B cell (primary cell): ENCODE data around the gene GPR156. TPM values are rescaled to one million over a fixed set of nuclear protein-coding genes. Genes with fewer than 3 reads are reported as not detected.
A peak's percentile ranks its signal among the peaks of the same experiment; 100 is the strongest.

ENCODE experiments used
- ATAC-seq: fragments of 200-7000 bp; cut with Tn5 transposase; one replicate; pipeline ENCODE4 v1.10.0; 2021; ENCODE audit warnings: low read depth, mild to moderate bottlenecking, moderate number of reproducible peaks, moderate library complexity
- CTCF ChIA-PET: fragments of 350-600 bp; sonication (Branson Sonifier 250); formaldehyde crosslinking; loops from one replicate; lab custom pipeline; 2021; ENCODE audit warnings: antibody characterized with exemption, inconsistent platforms; lab: Charles Lee
- POLR2A ChIA-PET: fragments of 350-600 bp; sonication (Branson Sonifier 250); formaldehyde crosslinking; loops from one replicate; lab custom pipeline; 2021; ENCODE audit warnings: antibody characterized with exemption; lab: Charles Lee
- DNase-seq: peaks from one replicate; pipeline ENCODE4 v3.0.0; 2013
- H2AFZ ChIP-seq: 2 replicates; pipeline ENCODE4 v1.6.1; 2012; ENCODE audit warnings: mild to moderate bottlenecking, low read depth, low read length; ENCODE audit not compliant: insufficient read depth, poor library complexity, severe bottlenecking
- H3K27ac ChIP-seq, 2 donors: 1 replicate in 1 of 2; 2 replicates in 1 of 2; pipeline ENCODE4 v1.5.1; 2012 to 2013; ENCODE audit warnings: low read length in 2 of 2, mild to moderate bottlenecking in 2 of 2, moderate library complexity in 1 of 2
- H3K27me3 ChIP-seq, 4 experiments: fragments of 200-600 bp in 1 of 4; sonication (generic) in 1 of 4; replicated peaks in 1 of 4; 1 replicate in 2 of 4; 2 replicates in 2 of 4; pipeline versions ENCODE4 v1.6.1 to v1.7.0; 2013 to 2016; ENCODE audit warnings: low read length in 3 of 4, mild to moderate bottlenecking in 2 of 4, mixed read lengths in 1 of 4, moderate library complexity in 1 of 4; ENCODE audit not compliant: insufficient read depth in 4 of 4, control insufficient read depth in 3 of 4; ENCODE audit errors: control extremely low read depth in 1 of 4
- H3K36me3 ChIP-seq, 2 experiments: replicated peaks in 1 of 2; 1 replicate in 1 of 2; 2 replicates in 1 of 2; pipeline versions ENCODE4 v1.6.1 to v1.7.1; 2013; ENCODE audit warnings: low read length in 1 of 2; ENCODE audit not compliant: insufficient read depth in 2 of 2, control insufficient read depth in 1 of 2; ENCODE audit errors: control extremely low read depth in 1 of 2, extremely low read depth in 1 of 2
- H3K4me1 ChIP-seq, 2 donors: fragments of 200-600 bp in 1 of 2; sonication (generic) in 1 of 2; 1 replicate in 1 of 2; 2 replicates in 1 of 2; pipeline versions ENCODE4 v1.5.1 to v1.6.1; 2013 to 2017; ENCODE audit warnings: low read length in 2 of 2; ENCODE audit not compliant: control insufficient read depth in 2 of 2, insufficient read depth in 2 of 2
- H3K4me2 ChIP-seq: replicated peaks from 2 replicates; pipeline ENCODE3; 2012; ENCODE audit warnings: mild to moderate bottlenecking, low read depth, low read length; ENCODE audit not compliant: poor library complexity, severe bottlenecking
- H3K4me3 ChIP-seq, 5 experiments: fragments of 200-600 bp in 1 of 5; sonication (generic) in 1 of 5; 1 replicate in 3 of 5; 2 replicates in 2 of 5; pipeline versions ENCODE4 v1.5.1 to v1.7.0; 2011 to 2016; ENCODE audit warnings: low read length in 4 of 5, mild to moderate bottlenecking in 4 of 5, low read depth in 2 of 5, control low read depth in 1 of 5, moderate library complexity in 1 of 5; ENCODE audit not compliant: insufficient read depth in 1 of 5; ENCODE audit errors: control extremely low read depth in 1 of 5, extremely low read depth in 1 of 5
- H3K79me2 ChIP-seq: fragments of 200-600 bp; sonication (generic); one replicate; pipeline ENCODE4 v1.6.0; 2016; ENCODE audit warnings: low read length; ENCODE audit not compliant: control insufficient read depth, insufficient read depth
- H3K9ac ChIP-seq: fragments of 200-600 bp; sonication (generic); 2 replicates; pipeline ENCODE4 v1.6.1; 2017; ENCODE audit warnings: mild to moderate bottlenecking, low read length, moderate library complexity
- H3K9me3 ChIP-seq, 3 donors: one replicate each; pipeline versions ENCODE4 v1.6.1 to v1.7.1; 2013; ENCODE audit warnings: low read length in 2 of 3; ENCODE audit not compliant: control insufficient read depth in 2 of 3, insufficient read depth in 1 of 3; ENCODE audit errors: control extremely low read depth in 1 of 3
- H4K20me1 ChIP-seq: 2 replicates; pipeline ENCODE4 v1.6.0; 2012; ENCODE audit warnings: mild to moderate bottlenecking, low read length; ENCODE audit not compliant: insufficient read depth, control insufficient read depth, poor library complexity, severe bottlenecking
- H3K27ac Mint-ChIP-seq: one replicate; pipeline ENCODE4 v1.8.0; 2021; ENCODE audit warnings: mixed read lengths
- H3K27me3 Mint-ChIP-seq: one replicate; pipeline ENCODE4 v1.8.0; 2021; ENCODE audit warnings: mixed read lengths
- H3K4me1 Mint-ChIP-seq: one replicate; pipeline ENCODE4 v1.8.0; 2021; ENCODE audit warnings: mixed read lengths
- H3K4me3 Mint-ChIP-seq: one replicate; pipeline ENCODE4 v1.8.0; 2021; ENCODE audit warnings: mixed read lengths
- H3K9me3 Mint-ChIP-seq: one replicate; pipeline ENCODE4 v1.8.0; 2022; ENCODE audit warnings: mixed read lengths; ENCODE audit not compliant: insufficient read depth
- CTCF ChIP-seq: fragments of 200-600 bp; IDR thresholded peaks from one replicate; pipeline ENCODE4 v1.8.0; 2022; ENCODE audit warnings: antibody characterized with exemption, mild to moderate bottlenecking
- EZH2 ChIP-seq: IDR thresholded peaks from 2 replicates; pipeline ENCODE4 v1.6.1; 2012; ENCODE audit warnings: borderline replicate concordance, low read depth, mild to moderate bottlenecking, moderate library complexity, low read length; ENCODE audit not compliant: insufficient read depth, poor library complexity, severe bottlenecking
- WGBS: methylation state at CpG from one replicate; pipeline ENCODE4 v1.1.5; 2013; ENCODE audit warnings: missing lambda C conversion rate; ENCODE audit not compliant: insufficient coverage; 5-methylcytosine and 5-hydroxymethylcytosine counted together
- intact Hi-C: fragments of 100-400 bp; cut with micrococcal nuclease; formaldehyde crosslinking; loops from one replicate; pipeline ENCODE4 v1.10.0; 2022
- polyA plus RNA-seq: library from polyadenylated mRNA; depleted of rRNA; stranded (reverse); fragments of >200 nt; gene quantifications from 2 replicates; pipeline ENCODE4 v1.2.3, GENCODE V29; 2012
- total RNA-seq, 2 donors: library from RNA; stranded (reverse); fragments of 120-200 nt in 1 of 2; gene quantifications; 1 replicate in 1 of 2; 2 replicates in 1 of 2; pipeline versions ENCODE4 v1.2.3 to v1.2.4, GENCODE V29; 2013 to 2022

The GPR156 gene
- total and polyA plus RNA-seq, 2 donors (not counting 1 experiment from before 2014, with no cell fraction given) = 0.03 to 0.20 TPM

GRCh38 chr3:120182613-120183511, 102.2 kb downstream of the GPR156 start:
- H3K4me3 Mint-ChIP-seq = no peak overlapping the region
- CTCF ChIA-PET = interaction anchor here (1.2 to 2.2 kb wide), 3 partner anchors 291 to 1298 kb away, joined by 3 to 9 read pairs (median 4); no protein-coding TSS in a partner anchor
- 75% methylated on average over 6 of the region's 7 CpGs for WGBS

More at GRCh38 chr3:120182613-120183511, 102.2 kb downstream of the GPR156 start:
- H2AFZ ChIP-seq = no peak overlapping the region
- no peaks in the 10 kb centered on the region for H3K9me3 ChIP-seq
- H3K4me3 ChIP-seq = no peak overlapping the region
- TF ChIP-seq CTCF = peak; percentile 18
- TF ChIP-seq EZH2 = no peak
- no peaks in the 10 kb centered on the region for H3K4me1 Mint-ChIP-seq
- H3K9ac ChIP-seq = no peak overlapping the region
- no peaks in the 10 kb centered on the region for H3K9me3 Mint-ChIP-seq
- H3K27me3 ChIP-seq = no peaks in the 10 kb centered on the region
- H3K36me3 ChIP-seq = no peaks in the 10 kb centered on the region
- no peak overlapping the region for H3K4me2 ChIP-seq
- H3K27me3 Mint-ChIP-seq = peaks cover 28% of the 10 kb centered on the region
- DNase-seq (peak; percentile 9), ATAC-seq (no peak)
- no peaks in the 10 kb centered on the region for H3K79me2 ChIP-seq
- no peak overlapping the region for H3K27ac ChIP-seq
- H3K27ac Mint-ChIP-seq = no peak overlapping the region
- intact Hi-C loops = loop anchor here (1.0 to 2.0 kb wide), 2 partner anchors 291 to 362 kb away; no protein-coding TSS in a partner anchor
- POLR2A ChIA-PET = no interaction called here
- no peaks in the 10 kb centered on the region for H4K20me1 ChIP-seq
- H3K4me1 ChIP-seq = no peaks in the 10 kb centered on the region
